NCI-H524 treated with DMSO at 0.1 percent for 48 hours (cell line): ENCODE results near the gene COG7.
A peak's percentile ranks its signal among the peaks of the same experiment; 100 is the strongest.
"Not testable (repeated sequence)": the region's sequence is repeated elsewhere in the genome, so short reads cannot be mapped to it uniquely, and the experiment has no call there.

Experiments
- DNase-seq: peaks from one replicate; lab custom pipeline; 2025; lab: John Stamatoyannopoulos, UW

Gene COG7

DNA sequence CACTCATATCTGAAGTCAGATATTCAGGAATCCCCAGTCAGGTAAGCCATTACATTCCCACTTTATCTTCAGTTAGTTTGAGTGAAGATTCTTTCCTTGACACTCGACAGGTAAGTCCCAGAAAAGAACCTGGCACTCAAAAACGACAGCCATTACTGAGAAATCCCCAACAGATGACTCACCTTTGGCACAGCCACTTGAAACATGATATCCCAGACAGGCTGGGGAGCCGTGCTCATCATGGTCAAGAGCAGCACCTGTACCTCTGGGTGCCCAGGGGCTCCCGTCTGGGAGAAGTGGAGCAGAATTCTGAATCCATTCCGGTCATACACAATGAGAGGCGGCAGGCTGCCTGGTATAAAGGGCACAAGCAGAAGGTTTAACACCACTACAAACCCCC, 16.8 kb upstream of the COG7 start:
- DNase-seq: no peak

DNA sequence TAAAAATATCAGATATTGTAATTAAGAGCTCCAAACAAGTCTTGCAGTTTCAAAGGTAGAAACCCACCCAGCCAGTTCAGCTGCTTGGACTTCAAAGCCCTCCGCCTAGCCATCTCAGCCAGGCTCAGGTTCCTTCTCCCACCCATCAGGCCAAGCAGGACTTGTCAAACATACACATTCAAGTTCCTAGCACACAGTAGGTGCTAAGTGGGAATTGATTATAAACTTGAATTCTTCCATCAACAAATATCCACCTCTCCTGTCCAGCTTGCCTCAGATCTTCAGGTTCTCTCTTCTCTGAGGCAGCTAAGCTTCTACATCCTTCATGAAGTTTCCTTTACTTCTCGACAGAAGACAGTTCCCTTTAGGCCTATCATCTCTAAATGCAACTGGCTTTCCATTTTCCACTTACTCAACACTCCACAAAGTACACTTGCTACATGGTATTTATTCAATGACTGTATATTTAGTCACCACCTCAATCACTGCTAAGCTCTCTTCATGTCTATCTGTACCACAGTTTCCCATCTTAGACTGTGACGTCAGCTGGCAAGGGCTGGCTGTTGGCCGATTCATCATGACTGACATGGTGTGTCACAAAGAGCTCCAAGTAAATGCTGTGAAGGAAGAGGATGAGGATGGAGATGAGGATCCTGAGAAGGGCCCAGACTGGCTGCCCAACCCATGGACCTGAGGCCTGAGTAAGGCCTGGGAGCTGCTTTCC, 13.3 kb upstream of the COG7 start:
- no peak for DNase-seq

DNA sequence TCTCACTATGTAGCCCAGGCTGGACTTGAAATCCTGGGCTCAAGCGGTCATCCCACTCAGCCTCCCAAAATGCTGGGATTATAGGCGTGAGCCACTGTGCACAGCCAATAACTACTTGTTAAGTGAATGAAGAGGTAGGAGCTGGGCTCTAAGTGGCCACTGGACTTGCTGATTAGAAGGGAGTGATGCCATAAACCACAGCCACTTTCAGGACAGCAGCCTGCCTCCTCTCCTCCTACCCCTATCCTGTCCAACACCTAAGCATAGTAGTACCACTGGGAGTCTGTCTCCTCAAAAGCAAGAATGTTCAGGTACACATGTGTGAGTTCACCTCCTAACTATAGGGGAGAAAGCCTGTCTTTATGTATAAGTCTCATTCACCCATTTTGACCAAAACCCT, 12.2 kb upstream of the COG7 start:
- no peak for DNase-seq

DNA sequence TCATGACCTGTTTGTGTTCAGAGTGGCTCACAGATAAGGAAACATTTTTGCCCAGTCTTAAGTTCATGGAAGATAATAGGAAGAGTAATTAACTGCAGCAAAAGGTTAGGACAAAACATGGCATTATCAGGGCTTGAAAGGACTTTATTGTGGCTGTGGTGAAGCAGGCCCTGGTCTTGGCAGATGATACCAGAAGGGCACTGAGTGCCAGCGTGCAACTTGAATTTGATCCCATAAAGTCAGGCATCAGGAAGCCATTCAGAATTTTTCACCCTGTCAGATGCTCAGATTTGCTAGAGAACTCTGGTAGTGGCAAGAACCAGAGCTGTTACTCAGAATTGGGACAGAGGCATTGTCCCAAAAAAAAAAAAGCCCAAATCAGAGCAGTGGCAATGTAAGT, 11.2 kb upstream of the COG7 start:
- no peak for DNase-seq

DNA sequence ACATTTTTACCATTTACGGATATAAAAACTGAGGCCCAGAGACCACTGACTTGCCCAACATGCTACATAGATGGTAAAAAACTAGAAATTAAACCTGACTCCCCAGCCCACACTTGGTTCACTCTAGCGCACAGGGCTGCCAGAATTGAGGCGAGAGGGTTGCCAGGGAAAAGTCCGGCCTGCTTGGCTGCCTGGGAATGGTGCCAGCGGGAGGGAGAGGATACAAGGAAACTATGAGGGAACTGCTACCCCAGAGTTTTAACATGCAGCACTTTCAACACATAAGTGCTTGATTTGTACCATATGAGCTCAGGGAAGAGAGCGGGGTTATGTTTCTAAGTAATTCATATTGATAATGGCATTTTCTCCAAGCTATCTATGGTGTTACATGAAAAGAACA, 10.0 kb upstream of the COG7 start:
- not testable (repeated sequence) for DNase-seq

DNA sequence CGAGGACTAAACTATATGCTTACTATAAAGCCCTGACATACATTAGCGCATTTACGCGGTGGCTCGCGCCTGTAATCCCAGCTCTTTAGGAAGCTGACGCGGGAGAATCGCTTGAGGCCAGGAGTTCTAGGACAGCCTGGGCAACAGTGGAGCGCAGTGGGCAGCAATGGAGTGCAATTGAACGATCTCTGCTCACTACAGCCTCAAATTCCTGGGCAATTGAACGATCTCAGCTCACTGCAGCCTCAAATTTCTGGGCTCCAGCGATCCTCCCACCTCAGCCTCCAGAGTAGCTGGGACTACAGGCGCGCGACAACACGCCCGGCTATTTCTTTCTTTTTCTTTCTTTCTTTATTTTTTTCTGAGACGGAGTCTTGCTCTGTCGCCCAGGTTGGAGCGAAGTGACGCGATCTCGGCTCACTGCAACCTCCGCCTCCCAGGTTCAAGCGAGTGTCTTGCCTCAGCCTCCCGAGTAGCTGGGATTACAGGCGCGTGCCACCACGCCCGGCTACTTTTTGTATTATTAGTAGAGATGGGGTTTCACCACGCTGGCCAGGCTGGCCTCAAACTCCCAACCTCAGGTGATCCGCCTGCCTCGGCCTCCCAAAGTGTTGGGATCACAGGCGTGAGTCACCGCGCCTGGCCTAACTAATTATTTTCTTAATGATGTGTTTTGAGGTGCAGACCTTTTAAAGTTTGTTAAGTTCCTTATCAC, 506 bp upstream of the COG7 start:
- DNase-seq: no peak

DNA sequence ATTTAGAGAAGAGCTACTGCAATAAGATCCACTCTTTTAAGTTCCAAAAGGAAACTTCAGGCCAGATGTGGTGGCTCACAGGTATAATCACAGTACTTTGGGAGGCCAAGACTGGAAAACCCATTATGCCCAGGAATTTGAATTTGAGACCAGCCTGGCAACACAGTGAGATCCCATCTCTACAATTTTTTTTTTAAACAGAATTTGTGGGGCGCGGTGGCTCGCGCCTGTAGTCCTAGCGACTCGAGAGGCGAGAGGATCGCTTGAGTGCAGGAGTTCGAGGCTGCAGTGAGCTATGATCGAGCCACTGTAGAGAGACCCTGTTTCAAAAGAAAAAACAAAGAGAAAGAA, 793 bp downstream of the COG7 start:
- no peak for DNase-seq

DNA sequence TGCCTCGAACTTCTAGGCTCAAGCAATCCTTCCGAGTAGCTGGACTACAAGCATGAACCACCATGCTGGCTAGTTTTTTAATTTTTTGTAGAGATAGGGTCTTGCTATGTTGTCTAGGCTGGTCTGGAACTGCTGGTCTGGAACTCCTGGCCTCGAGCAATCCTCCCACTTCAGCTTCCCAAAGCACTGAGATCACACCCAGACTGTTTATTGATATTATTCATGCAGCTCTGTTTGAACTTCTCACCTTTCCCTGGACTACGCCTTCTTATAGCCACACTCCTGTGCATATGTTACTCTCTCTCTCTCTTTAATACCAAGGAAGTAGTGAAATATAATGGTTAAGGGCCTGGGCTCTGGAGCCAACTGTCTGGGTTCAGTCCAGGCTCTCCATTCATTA, 4.6 kb downstream of the COG7 start:
- DNase-seq: no peak

DNA sequence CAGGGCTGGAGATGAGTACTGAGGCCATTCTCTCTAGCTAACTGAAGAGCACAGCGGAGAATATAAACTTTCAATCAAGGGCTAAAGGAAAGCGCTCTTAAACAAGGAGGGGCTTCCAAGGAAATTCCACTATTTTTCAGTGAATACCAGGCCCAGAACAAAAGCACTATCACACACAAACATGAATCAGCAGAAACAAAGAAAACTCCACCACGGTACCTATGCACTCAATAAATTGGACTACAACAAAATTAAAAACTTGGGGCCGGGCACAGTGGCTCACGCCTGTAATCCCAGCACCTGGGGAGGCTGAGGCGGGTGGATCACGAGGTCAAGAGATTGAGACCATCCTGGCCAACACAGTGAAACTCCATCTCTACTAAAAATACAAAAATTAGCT, 15.4 kb downstream of the COG7 start:
- DNase-seq: not testable (repeated sequence)

DNA sequence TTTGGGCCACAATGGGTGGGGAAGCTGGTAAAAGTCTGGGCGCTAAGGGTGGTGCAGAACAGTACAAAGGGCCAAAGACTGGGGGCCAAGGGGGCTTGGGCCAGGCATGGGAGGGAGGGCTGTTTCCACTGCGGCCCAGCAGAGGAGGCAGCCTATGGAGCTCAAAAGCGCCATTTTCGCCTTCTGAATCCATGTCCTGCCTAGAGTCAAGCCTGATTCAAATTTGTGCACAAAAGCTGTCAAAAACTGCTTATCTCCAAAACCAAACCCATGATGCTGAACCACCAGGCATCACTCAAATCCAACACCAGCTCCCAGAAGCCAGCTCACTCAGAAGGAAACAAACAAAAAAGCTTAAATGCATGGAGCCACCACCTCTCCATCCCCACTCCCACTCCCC, 16.0 kb downstream of the COG7 start:
- no peak for DNase-seq

DNA sequence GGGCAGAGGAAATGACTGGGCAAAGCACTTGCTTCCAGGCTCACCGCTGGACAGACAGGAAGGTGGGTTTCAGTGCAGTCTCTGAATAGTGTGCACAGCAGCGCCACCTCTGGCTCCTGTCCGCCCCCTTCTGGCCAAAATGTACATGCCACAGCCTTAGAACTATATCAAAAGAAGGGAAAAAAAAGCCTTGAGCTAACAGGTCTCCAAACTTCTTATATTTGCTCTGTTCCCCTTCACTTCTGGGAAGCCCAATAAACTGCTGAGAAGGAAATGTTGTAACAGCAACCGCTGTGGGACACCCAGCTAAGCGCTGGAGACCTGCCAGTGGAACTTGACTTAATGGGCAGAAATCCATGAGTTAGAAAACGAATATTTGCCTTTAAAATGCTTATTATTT, 17.5 kb downstream of the COG7 start:
- DNase-seq: peak; percentile 14

DNA sequence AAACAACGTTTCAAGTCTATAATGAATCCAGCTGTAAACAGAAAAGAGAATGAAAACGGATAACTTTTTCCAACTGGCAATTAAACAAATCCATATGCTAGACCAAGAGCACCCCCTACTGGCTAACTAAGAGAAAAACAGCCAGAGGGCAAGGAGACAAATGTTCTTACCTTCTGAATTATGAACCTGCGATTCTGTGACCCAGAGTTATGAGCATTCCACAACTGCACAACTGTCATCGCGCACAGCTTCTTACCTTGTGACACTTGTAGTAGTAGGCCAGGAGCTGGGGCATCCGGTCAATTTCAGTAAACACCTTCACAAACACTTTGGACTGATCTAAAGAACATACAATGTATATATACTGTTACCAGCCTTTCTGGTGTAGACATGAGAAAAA, 18.6 kb downstream of the COG7 start:
- DNase-seq: peak; percentile 11

DNA sequence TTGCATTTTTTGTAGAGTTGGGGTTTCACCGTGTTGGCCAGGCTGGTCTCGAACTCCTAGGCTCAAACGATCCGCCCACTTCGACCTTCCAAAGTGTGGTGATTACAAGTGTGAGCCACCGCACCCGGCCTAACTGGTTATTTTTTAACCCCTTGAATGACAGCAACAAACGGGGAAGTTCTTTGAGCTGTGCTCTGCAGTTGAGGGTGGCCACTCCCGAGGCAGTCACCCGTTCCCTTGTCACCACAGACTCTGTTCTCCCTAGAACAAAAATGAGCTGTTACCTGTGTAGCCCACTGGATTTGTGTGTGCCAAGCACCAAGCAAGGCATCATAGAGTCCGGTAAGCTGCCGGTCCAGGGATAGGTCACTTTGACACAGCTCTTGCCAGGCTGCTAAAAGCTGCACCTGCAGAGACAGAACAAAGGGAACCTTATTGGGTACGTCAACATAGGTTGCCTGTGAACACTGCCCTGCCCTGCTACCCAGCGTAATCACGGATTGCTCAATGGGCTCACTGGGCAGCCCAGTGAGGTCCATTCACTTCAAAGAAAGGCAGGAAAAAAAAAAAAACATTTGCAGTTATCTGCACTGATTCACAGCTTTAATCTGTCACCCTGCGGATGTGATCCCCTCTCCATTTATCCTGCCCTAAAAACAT, 19.6 kb downstream of the COG7 start:
- DNase-seq: no peak

DNA sequence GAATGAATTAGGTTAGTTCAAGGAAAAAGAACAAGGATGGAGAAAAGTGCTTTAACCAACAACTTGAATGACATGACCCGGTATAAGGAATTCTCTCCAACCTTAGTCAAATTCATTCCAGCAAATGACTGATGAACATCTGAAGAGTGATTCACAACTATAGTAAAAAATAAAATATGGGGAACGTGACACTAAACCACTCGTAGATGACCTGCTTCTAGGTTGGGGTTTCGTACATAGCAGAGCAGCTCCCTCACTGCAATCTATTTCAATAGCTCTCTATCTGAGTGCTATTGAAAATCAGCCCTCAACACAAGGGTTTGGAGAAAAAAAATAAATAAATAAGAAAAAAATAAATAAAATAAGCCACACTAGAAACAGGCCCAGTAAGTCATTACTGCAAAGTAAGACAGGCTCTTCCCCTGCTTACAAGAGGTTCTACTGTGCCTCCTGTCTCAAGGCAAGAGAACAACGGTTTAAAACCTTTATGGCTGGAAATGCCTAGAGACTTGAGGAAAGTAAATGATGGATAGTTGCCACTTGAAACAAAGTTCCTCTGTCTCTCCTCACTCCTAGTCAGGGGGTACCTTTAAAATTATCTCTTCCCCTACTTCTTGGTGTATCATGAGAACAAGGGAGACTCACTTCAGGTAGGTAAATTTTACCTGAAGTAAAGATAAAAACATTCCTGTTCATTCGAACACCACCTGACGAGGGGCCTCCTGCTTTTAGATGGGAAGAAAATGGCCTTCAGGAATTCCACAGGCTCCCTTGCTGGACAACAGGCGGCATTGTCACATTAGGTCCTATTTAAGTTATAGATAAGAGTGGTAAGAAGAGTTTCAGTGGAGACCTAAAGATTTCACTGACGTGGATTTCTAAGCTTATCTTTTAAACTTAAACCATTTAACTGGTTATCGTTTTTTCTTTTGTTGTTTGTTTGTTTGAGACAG, 20.5 kb downstream of the COG7 start:
- DNase-seq: no peak

DNA sequence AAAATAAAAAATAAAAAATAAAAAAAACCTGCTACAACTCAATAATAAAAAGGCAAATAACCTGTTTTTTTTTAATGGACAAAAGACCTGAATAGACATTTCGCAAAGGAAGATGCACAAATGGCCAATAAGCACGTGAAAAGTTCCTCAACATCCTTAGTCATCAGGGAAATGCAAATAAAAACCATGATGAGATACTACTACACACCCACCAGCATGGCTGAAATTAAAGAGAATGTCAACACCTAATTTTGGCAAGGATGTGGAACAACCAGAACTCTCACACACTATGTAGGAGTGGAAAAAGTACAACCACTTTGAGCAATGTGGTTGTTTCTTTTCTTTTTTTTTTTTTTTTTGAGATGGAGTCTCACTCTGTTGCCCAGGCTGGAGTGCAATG, 24.6 kb downstream of the COG7 start:
- no peak for DNase-seq

DNA sequence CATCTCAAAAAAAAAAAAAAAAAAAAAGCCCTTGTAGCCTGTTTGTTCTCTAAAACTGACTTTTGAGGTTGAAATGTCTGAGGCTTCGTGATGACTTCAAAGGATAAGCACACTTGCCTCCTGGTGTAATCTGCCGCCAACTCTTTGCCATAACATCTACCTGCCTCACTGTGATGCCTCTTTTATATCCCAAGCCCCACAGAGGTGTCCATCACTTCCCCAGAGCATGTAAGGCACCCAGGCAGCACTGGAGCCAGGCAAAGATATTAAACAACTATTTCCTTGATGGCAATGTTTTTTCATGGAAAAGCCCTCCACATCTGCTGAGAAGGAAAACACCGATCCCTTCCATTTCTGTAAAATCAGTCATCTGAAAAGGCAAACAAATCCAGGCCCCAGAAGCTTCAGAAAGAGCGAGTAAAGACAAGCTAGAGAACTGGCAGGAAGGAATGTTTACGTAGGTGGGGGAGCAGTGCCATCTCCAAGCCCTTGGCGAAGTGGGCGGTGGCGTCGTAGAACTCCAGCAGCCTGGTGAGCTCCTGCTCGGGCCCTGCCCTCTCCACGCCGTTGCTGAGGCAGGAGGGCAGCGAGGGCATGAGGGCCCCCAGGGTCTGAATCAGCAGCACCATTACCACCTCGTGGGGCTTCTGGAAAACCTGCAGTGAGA, 28.6 kb downstream of the COG7 start:
- no peak for DNase-seq

DNA sequence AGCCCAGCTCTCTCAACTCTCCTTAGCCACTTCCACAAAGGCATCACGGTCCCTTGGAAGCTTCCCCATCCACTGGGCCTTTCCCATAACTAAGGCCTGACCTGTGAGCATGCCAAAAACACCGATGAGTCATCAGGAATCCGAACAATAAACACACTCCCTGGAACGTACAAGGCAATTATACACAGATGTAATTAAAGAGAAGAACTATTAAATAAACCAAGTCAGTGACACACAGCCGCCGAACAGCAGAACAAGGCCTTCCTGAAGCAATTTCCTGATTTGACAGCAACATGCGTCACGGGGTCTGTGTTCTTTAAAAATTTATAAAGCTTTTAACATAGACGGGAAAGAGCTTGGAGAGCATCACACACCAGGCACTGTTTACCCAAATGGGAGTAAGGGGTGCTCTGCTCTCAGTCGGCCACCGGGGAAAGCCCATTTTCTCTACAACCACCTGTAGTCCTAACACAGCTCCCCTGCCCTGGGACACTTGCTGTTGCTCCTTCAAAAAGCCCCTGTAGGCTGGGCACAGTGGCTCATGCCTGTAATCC, 29.4 kb downstream of the COG7 start:
- DNase-seq: no peak

DNA sequence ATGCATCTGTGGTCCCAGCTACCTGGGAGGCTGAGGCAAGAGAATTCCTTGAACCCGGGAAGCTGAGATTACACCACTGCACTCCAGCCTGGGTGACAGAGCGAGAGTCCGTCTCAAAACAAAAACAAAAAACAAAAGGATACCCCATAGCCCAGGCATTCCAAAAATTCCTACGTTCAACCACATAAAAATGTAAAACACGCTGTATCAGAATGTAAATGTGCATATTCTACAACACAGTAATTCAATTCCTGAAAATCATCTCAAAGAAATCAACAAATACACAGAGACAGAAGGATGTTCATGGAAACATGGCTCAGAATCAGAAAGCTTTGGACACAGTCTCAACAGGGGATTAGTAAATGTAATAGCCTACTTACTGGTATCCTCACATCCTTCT, 33.0 kb downstream of the COG7 start:
- no peak for DNase-seq

DNA sequence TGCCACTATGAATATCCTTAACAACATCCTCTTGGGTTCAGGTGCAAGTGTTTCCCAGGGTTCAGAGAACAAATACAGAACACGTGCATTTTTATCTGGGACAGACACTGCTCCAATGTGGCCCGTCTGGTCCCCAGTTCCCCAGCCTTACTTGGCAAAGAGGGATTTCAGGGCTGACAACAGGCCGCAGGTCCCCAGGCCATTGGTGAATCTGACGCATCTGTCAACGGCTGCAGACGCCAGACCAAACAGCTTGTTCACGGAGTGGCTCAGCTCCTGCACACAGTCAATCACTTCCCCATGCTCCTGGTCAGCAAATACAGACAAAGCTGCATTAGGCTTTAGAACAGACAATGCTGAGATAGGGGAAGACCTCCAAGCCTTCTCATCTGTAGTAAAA, 36.2 kb downstream of the COG7 start:
- DNase-seq: no peak

DNA sequence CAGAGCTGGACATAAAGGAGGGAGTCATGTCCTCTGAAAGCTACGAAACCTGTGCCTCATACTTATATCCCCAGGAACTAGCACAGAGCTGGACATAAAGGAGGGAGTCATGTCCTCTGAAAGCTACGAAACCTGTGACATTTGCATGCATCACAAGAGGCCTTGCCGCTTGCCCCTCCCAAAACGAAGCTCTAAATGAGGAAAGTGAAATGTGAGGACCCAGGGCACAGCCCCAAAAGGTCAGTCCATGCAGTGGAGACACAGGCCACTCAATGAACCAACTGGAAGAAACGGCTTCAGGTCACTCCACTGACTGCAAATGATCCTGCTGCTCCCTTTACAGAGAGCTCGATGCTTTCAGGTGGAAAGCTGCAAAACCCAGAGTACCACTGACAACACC, 38.3 kb downstream of the COG7 start:
- no peak for DNase-seq

DNA sequence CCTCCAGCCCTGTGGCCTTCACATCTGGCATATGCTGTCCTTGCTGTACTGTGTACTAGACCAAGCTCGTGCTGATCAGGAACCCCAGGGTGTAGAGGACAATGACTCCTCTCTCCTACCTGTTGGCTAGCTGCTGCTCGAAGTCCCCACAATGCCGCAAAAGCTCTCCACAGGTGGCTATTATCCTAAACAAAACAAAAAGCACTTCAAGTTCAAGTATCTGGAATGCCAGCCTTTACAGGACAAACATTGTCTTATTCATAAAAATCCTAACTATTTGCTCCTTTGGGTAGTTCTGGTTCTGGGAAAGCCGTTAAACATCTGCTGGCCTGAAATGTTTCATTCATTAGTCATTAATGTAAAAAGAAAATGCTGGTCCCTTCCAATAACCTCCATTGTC, 42.8 kb downstream of the COG7 start:
- DNase-seq: no peak

DNA sequence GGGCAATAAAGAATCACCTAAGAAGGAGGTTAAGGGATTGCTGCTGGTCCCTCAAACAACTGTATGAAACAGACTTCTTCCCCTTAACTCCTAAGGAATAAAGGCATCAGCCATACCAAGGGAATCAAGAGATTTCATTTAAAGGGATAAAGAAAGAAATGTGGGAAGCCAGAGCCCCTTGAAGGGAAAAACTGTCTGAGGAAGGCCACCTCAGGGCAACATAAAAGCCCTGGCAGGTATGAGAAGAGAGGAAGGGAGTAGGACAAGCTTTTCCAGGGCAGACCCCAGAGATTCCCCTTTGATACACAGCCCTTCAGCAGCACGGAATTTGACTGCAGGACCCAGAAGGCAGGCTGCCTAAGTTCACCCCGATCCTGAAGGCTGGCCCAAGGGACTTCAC, 43.5 kb downstream of the COG7 start:
- DNase-seq: no peak
